GM21447 (cell line): ENCODE measurements around the gene CDC42.
"Not testable (repeated sequence)": the region's sequence is repeated elsewhere in the genome, so short reads cannot be mapped to it uniquely, and the experiment has no call there.

Experiments used
- ATAC-seq: cut with Tn5 transposase; IDR thresholded peaks from one replicate; pipeline ENCODE4 v1.9.1; 2021; ENCODE audit not compliant: unreplicated experiment

The CDC42 gene

GRCh38 chr1:22034834-22035233, 17.7 kb upstream of the CDC42 start:
- ATAC-seq, result not testable (repeated sequence)

- ATAC-seq, result no peak
Observed at GRCh38 chr1:22037520-22037919, 15.0 kb upstream of the CDC42 start.

- ATAC-seq, result no peak
Observed at GRCh38 chr1:22038036-22038435, 14.5 kb upstream of the CDC42 start.

GRCh38 chr1:22039594-22040285, 12.8 kb upstream of the CDC42 start:
- ATAC-seq, result peak; percentile 97

- no peak for ATAC-seq
Observed at GRCh38 chr1:22040286-22040623, 12.3 kb upstream of the CDC42 start.

GRCh38 chr1:22041505-22041904, 11.0 kb upstream of the CDC42 start:
- no peak for ATAC-seq

- no peak for ATAC-seq
Observed at GRCh38 chr1:22043198-22043769, 9.2 kb upstream of the CDC42 start.

- ATAC-seq, result no peak
Observed at GRCh38 chr1:22044690-22045420, 7.7 kb upstream of the CDC42 start.

GRCh38 chr1:22045604-22046228, 6.8 kb upstream of the CDC42 start:
- no peak for ATAC-seq

GRCh38 chr1:22048351-22049192, 3.9 kb upstream of the CDC42 start:
- ATAC-seq, result no peak

GRCh38 chr1:22050330-22050729, 2.2 kb upstream of the CDC42 start:
- no peak for ATAC-seq

GRCh38 chr1:22051607-22052114, 848 bp upstream of the CDC42 start:
- no peak for ATAC-seq

GRCh38 chr1:22053017-22053860, 730 bp downstream of the CDC42 start:
- peak; percentile 40 for ATAC-seq

GRCh38 chr1:22053861-22054770, 1.6 kb downstream of the CDC42 start:
- ATAC-seq, result no peak

GRCh38 chr1:22055463-22055862, 3.0 kb downstream of the CDC42 start:
- no peak for ATAC-seq

GRCh38 chr1:22056043-22056442, 3.5 kb downstream of the CDC42 start:
- no peak for ATAC-seq

- no peak for ATAC-seq
Observed at GRCh38 chr1:22056936-22057335, 4.4 kb downstream of the CDC42 start.

GRCh38 chr1:22057861-22058260, 5.4 kb downstream of the CDC42 start:
- no peak for ATAC-seq
